Astrocyte of the cerebellum (primary cell): Measurements from ENCODE around the gene ATP5F1D.
"Not testable (repeated sequence)": the region's sequence is repeated elsewhere in the genome, so short reads cannot be mapped to it uniquely, and the experiment has no call there.

Experiments
- DNase-seq: peaks from one replicate; pipeline ENCODE4 v3.0.0-alpha.2; 2011; ENCODE audit warnings: low read depth
- H3K4me3 ChIP-seq: 2 replicates; pipeline ENCODE4 v1.5.1; 2011; ENCODE audit warnings: mild to moderate bottlenecking, low read depth, low read length, moderate library complexity
- CTCF ChIP-seq: IDR thresholded peaks from 2 replicates; pipeline ENCODE4 v1.5.1; 2012; ENCODE audit warnings: low read length, low read depth, moderate library complexity, mild to moderate bottlenecking; ENCODE audit errors: missing control alignments
- in situ Hi-C: cut with HindIII; loops from 2 replicates; pipeline ENCODE4 v1.10.0; 2017; ENCODE audit warnings: low sequenced_read_pairs

ATP5F1D gene

GRCh38 chr19:1245494-1246264 lies 4.1 kb downstream of the ATP5F1D start:
- no peak overlapping the region for H3K4me3 ChIP-seq
- TF ChIP-seq CTCF = no peak
- DNase-seq = no peak
- in situ Hi-C loops = no loop called here

GRCh38 chr19:1246265-1247087 lies 4.9 kb downstream of the ATP5F1D start:
- H3K4me3 ChIP-seq, DNase-seq, in situ Hi-C loops: not testable (repeated sequence)

- peak overlapping the region; percentile 64 for H3K4me3 ChIP-seq
- in situ Hi-C loops = no loop called here
- DNase-seq = no peak
- TF ChIP-seq CTCF = no peak
These were observed 6.2 kb downstream of the ATP5F1D start for GRCh38 chr19:1247748-1248138.

- H3K4me3 ChIP-seq = peak within 1 kb of the TSS; percentile 64
- no peak for DNase-seq
- peak; percentile 17 for TF ChIP-seq CTCF
- in situ Hi-C loops = no loop called here
These were observed 6.7 kb downstream of the ATP5F1D start, which contains the start of gene MIDN for GRCh38 chr19:1248139-1248785. MIDN (plus strand) TSS chr19:1248583; CDS start chr19:1250297, 1,714 bp downstream.

- no peak for DNase-seq
- peak overlapping the region; percentile 64 for H3K4me3 ChIP-seq
- in situ Hi-C loops = no loop called here
- TF ChIP-seq CTCF = peak; percentile 63
These were observed 7.3 kb downstream of the ATP5F1D start for GRCh38 chr19:1248786-1249297.

GRCh38 chr19:1249298-1249989 lies 7.9 kb downstream of the ATP5F1D start:
- TF ChIP-seq CTCF = no peak
- in situ Hi-C loops = no loop called here
- peak overlapping the region; percentile 77 for H3K4me3 ChIP-seq
- peak; percentile 88 for DNase-seq
